Hematopoietic multipotent progenitor cell treated with erythropoietin and hydrocortisone succinate and interleukin-3 and kit ligand, for 6 days (in vitro differentiated cells): ENCODE measurements around the gene MAL.

Source experiments
- DNase-seq: peaks from one replicate; pipeline ENCODE4 v3.0.0-alpha.2; 2015

The MAL gene

DNA sequence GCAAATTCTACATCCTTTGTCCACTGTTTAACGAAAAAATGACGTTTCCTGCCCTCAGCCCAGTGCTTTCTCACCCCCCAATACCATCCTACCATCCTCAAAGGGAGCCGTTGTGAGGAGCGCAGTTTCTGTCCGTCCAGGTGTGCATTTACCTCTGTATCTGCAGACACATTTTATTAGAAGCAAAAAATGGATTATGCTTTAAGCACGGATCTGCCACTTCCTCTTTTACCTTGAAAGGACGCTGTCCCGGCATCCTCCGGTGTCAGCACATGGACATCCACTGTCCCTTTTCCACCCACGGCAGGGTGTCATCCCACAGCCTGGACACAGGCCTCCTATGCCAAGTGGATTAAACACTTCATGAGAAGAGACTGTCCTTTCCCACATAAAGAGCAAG is 7.2 kb upstream of the MAL start:
- DNase-seq: no peak

DNA sequence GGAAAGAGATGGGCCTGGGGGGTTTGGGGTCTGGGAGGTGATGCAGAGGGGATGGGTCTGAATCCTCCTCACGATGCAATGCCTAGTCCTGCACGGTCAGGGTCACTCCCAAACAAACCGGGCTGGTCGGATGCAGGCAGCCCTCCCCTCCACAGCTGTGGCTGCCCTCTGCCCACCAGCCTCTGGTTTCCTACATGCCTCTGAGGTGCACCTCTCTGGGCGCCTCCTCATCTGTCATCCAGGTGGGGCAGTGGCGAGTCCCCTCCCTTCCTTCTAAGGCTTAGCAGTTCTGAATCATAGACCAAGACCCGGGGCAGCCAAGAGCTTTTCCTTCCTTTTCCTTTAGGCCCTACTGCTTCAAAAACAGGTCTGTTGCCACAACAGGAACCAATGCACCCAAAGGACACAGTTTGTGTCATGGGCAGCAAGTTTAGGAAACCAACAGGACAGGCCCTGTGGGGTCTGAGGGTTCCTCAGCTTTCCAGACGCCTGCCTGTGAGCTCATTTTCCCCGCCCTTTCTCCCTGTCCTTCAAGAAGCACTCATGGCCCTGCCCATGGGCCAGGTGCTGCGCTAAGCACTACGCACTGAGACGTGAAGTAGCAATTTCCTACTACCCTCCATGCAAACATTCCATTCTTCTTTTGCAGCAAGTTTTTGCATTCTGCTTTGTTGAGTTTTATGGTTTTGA is 6.5 kb upstream of the MAL start:
- no peak for DNase-seq

DNA sequence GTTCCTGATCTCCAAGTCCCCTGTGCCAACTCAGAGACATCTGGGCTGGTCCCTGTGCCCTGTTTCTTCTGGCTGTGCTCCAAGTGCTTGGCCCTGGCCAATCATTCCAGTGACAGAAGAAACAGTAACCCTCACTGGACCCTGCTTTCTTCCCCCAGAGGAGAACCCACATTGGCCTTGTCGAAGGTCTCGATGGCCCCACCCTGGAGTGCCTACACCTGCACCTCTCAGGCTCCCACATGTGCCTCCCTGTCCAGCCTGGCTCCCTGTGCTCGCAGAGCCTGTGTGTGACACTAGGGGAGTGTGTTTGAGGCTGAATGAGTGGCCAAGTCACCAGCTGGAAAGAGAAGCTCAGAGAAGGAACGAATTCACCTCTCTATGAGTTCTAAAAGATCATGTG is 5.9 kb upstream of the MAL start:
- DNase-seq: no peak

DNA sequence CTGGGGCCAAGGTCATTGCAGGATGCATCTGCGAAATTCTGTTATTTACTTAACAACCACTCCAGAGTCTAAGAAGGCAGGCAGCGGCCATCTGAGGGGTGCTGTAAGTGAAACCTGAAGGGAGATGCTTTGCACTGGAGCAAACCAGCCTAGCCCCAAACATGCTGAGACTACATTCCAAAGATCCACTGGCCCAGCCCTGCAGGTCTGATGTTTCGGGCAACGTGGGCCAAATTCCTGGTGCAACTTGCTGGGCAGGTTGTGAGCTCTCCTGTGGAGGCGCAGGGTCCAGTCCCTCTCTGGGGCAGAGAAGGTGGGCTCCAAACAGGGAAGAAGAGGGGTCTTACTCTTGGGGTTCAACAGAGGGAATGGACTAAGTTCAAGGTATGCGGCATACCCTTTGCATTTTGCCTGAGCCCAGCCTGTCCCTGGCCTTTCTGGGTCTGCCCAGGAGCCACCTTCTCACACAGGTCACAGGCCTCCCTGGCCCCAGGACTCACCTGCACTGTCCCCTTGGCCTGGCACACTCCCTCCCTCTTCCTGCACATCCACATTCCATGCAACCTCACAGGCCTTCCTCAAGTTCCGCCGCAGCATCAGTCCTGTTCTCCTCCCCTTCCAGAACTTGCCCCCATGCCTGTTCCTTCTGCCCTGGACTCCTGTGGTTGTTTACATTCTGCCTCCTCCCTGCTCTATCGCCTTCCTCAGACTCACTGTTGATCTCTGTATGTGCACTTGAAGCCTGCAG is 5.1 kb upstream of the MAL start:
- no peak for DNase-seq

DNA sequence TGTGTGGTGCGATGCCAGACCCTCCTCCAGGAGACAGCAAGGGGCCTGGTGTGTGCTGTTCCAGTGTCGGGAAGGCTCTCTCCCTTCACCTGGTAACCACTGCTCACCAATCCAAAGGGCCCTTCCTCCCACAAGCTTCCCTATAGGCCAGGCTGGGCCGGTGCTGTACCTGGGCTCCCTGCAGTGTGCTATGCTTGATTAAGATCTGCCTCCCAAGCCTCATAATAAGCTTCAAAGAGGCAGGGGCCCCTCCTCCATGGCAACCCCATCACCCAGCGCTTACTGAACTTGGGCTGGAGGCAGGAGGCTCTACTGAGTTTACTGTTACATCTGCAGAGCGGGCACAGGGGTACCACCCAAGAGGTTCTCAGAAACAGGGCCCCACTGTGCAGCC is 4.5 kb upstream of the MAL start:
- no peak for DNase-seq

DNA sequence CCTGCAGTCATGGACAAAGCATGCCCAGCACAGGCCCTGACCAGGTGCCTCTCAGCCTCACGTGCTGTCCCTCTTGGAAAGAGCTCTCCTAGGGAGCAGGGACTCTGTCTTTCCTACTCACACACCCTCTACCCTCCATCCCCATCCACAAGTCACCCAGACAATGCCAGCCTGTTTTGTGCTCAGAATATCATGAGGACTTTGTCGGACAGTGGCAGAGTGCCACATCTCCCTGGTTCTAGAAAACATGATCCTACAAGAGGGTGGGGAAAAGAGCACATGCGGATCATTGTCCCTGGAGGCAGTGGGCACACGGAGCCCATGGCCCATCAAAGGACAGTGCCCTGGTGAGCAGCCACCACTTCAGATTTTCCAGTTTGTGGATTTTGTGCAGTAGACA is 3.7 kb upstream of the MAL start:
- no peak for DNase-seq

DNA sequence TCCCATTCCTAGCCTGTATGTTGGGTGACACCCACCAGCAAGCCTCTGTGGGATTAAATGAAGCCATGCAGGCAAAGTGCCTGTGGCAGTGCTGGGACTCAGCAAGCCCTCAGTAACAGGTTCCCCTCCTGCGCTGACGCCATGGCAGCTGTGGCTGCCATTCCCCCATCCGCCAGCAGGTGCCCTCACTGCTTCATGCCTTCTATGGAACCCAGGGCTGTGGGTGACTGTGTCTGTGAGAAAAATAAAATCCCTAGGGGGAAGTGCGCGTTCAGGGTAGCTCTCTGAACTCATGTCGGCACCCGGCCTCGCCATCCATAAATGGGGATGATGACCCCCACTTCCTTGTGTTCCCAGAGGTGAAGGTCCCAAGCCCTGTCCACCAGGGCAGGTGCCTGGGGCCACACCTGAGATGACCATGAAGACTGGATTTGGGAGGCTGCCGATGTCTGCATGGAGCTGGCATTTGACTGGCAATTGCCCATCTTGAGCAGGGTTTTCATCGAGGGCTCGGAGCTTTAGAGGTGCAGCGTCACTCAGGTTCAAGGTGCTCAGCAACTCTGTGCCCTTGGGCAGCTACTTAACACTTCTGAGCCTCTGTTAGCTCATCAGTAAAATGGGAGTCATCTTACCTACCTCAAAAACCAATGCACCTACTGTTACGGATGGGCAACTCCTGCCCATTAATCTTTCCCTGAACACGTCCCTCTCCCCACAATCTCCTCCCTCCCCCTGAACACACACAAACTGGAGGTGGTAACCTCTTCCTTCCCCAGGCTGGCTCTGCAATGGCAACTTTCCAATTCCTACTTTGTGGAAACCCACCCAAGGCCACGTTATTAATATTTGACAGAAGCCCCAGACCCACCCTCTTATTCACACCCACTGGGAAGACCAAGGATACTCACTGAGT is 2.9 kb upstream of the MAL start:
- peak; percentile 83 for DNase-seq

DNA sequence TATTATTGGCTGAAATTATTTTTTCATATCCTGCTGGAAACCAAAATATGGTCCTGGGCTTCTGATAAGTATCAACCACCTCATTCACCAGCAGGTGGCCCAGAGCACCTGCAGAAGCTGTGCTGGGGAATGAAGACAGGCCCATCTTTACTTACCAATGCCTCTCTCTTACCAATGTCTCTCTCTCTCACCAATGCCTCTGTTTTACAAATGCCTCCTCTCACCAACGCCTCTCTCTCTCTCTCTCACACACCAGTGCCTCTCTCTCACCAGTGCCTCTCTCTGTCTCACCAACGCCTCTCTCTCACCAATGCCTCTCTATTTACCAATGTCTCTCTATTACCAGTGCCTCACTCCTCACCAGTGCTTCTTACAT is 2.3 kb upstream of the MAL start:
- DNase-seq: peak; percentile 15

DNA sequence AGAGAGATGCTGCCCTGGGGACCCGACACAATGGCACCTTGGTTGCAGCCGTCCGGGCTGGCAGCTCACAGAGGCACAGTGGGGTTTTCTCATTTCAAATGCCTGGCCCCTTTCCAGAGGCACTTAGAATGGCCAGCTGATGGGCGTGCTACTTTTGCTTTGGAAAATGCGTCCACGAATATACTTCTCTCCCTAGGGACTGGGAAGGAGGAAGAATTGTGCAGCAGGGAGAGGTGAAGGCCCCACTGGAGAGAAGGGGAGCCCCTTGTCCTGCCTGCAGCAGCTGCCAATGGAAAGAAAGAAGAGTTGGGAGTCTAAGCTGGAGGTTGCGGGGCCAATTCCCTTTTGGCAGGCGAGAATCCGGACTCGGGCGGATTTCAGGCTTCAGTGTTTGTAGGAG is 1.1 kb upstream of the MAL start:
- DNase-seq: no peak

DNA sequence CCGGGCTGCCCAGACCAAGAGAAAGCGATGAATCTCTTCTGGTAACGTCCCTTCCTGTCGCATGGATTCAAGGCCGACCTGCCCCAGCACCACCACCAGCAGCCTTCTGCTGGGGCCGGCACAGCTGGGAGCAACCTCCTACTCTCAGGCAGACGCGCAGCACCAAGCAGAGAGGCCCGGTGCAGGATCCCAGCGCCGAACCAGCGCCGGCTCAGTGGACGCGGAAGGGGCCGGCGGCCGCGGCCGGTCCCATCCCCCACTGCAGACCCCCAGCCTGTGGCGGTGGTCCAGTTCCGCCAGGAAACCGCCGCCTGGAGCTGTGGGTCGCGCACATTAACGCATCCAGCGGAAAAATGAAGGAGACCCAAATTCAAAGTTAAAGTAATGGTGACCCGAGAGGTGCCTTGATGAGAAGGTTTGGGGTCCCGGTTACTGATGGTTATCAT is 525 bp upstream of the MAL start:
- DNase-seq: no peak

DNA sequence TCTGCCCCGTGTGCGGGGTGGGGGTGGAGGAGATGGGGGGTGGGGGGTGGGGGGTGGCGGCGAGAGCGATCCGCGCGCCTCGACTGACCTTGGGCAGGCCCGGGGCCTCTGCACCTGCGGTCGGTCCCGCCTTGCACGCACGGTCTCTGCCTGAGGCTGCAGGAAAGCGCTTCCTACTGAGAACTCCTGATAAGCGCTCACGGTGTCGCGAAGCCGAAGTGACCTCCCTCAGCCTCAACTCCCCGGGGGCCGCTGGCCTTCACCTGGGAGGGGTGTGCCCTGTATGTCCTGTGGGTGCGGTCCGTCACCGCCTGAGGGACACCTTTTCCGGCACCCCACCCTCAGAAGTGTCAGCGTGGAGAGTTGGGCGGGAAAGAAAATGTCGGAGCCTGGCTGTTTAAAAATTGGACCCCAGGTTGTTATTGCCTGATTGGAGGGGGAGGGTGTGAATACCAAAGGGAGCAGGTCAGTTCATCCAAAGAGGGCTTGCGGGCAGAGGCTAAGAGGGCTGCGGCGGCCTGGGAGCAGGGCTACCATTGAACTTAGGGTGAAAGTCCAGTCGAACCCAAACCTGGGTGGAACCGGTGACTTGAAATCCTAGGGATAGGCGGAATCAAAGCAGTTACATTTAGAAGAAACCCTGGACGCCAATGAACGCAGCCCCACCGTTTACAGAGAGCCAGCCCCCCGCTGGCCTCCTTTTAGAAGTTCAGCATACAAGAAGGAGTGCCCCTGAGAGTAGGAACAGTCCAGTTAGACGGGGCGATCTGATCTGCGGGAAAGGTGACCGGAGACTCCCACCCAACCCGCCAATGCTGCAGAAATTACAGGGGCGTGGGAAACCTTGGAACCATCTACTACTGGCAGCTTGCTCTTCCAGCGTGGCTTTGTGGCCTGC is 1.2 kb downstream of the MAL start:
- peak; percentile 30 for DNase-seq

DNA sequence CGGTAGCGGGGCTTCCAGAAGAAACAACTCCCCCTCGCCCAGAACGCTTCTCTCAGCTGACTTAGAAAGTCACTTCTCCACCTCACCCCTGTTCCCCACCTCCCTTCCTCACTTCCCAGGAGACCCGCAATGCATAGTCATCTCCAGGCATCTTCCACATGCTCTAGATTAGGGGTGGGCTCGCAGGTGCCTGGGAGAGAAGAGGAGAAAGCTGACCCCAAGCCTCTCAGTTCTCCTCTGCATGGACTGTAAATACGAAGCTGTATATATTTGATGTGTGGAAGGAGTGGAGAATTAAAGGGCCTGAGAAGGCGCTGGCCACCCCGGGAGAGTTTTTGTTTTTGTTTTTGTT is 1.8 kb downstream of the MAL start:
- DNase-seq: no peak

DNA sequence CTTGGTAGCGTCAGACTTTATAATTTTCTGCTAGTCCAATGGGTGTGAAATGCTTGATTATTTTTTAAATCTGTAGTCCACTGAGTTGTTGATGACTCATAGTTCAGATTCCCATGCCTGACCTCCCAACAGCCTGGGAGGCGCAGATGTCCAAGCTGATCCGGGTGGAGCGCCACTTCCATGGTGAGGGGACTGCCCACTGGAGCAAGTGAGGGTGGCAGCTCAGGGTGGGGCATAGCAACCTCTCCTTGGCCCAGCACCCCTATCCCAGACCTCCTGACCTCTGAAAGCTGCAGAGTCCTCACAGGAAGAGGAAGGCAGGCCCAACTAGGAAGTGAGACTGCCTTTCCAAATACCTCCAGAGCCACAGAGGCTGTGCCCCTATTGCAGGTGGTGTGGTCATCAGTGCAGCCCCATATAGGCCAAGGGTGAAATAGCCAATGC is 4.4 kb downstream of the MAL start:
- no peak for DNase-seq

DNA sequence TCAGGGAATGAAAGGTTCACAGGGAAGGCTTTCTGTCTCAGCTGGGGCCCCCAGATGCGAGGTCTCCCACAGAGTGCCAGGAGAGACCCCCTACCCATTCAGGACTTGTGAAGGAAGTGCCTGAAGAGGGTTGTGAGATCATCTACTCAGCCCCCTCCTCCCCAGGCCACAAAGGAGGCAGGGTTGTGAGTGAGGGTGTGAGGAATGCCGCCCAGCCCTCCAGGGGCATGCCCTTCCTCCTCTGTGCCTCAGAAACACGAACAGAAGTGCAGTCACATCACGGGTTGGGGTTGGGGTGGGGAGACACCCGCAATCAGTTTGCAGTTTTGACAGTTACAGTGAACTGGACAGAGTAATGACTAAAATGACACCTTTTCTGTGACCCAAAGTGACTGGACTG is 5.0 kb downstream of the MAL start:
- no peak for DNase-seq

DNA sequence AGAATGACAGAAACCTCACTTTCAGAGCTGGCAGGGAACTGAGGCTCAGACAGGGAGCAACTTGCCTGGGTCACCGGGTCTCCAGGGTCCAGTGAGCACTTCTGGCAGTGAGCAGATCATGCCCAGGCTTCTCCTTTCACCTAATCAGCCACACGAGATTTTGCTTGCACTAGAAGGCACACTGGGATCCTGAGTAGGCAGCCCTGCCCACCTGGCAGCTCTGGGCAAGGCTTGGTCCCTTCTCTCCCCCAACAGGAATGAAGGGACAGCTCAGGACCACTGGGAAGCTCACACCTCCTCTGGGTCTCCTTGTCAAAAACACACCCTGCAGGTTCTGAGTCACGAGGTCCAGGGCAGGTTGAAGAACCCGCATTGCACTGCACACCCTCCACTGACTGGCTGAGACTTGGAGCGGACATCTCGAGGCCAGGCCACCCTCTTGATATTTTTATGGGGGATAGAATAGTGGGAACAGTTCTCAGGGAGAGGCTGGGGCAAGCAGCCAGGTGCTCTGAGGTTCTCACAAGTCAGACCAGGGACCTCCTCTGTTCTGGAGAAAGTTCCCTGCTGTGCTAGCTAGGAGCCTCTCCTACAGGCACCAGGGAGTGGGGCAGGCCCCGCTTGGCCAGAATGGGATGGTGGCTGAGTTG is 5.7 kb downstream of the MAL start:
- no peak for DNase-seq

DNA sequence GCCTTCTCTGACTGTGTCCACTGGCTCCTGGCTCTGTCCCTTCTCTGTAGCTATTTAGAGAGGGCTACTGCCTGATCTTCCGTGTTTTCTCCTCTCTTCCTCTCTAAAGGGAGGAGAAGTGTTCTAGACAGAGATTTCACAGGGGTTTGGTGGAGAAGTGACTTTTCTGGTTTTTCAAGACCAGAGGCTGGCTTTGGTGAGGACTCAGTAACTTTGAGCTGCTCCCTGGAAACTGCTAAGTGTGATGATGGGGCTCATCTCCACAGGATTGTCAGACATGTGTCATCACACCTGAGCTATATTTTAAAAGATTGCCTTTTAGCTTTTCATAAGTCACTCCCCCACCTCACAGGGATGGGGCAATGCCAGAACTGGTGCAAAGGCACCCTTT is 6.2 kb downstream of the MAL start:
- DNase-seq: no peak

DNA sequence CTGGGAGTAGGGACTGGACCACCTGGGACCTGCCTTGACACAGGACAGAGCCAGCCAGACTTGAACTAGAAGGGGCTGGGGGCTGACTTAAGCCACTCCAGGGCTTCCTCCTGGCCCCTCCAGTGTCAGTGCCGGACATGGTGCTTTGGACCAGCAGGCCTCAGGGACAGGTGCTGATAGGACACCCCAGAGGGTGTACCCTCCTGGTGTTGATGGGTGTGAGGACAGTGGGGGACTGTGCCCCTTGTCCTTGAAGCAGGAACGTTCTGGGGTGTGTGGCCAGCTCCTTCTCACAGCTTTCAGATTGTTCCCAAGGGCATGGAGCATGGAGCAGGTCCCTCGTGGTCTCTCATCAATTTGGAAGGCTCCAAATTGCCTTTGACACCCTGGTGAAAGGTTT is 6.8 kb downstream of the MAL start:
- DNase-seq: no peak

DNA sequence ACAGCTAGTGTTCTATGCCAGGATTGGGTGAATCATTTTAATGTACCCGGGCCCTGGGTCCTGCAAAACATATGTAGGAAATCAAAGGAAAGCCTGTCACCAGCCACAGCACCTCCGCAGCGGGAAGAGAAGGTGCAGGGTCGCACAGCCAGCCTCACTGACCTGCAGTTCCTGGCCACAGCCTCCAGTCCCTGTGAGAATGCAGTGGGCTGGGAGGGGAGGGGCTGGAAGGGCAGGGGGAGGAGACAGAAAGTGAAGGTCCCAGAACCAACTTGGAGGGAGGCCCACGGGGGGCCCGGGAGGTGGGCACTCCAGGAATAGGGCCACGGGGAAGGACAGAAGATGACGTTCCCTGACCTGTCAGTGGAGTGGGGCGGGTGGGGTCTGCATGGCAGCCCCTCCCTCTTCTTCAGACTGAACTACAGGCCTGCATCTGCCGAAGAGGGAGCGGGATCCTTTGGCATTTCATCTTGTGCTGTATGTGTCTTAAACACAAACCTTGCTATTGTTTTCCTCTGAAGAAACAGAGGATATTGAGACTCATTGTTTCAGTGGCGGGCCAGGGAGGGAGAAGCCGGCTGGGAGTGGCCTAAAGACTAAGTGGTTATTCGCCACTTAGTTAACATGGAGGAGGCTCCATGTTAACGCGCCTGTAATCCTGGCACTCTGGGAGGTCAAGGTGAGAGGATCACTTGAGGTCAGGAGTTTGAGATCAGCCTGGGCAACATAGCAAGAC is 7.5 kb downstream of the MAL start:
- DNase-seq: no peak

DNA sequence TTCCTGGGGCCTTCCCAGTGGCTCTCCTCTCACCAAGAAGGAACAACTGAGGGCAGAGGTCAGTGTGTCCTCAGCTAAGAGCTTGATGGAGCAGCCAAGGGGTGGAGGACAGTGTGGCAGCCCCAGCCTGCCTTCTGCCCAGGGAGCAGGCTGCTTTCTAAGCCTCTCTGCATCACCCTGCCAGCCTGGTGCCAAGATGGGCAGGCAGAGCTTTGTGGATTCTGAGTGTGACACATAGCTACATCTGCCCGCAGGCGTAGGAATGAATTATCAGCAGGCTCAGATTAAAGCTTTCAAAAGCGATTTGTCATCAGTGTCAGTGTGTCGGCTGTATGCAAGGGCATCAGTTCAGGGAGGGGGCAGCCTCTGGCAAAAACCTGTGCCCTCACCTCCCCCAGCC is 8.7 kb downstream of the MAL start:
- DNase-seq: no peak

DNA sequence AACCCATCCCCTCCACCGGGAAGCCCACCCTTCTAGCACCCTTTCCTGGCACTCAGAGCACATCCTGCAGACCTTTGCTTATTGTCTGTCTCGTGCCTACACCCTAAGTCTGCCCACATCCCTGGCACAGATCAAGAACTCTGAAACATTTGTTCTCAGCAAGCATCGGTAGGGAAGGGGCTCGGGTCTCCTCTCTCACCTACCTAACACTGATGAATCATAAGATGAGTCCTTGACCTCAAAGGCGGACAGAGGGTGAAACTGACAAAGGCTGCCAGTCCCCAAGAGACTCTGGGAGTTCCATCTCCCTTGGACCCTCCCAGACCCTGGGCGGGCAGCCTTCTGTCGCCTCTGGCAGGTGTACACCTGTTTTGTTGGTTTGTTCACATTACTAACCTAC is 9.3 kb downstream of the MAL start:
- DNase-seq: no peak

DNA sequence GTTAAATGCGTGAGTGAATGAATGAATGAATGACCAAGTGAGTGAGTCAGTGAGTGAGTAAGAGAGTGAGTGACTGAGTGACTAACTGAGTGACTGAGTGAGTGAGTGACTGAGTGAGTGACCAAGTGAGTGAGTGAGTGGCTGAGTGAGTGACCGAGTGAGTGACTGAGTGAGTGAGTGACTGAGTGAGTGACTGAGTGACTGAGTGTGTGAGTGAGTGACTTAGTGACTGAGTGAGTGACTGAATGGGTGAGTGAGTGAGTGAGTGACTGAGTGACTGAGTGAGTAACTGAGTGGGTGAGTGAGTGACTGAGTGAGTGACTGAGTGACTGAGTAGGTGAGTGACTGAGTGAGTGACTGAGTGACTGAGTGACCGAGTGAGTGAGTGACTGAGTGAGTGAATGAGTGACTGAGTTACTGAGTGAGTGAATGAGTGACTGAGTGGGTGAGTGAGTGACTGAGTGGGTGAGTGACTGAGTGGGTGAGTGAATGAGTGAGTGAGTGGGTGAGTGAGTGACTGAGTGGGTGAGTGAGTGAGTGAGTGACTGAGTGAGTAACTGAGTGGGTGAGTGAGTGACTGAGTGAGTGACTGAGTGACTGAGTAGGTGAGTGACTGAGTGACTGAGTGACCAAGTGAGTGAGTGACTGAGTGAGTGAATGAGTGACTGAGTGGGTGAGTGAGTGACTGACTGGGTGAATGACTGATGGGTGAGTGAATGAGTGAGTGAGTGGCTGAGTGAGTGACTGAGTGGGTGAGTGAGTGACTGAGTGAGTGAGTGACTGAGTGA is 11.3 kb downstream of the MAL start:
- no peak for DNase-seq
